Activated T-cell treated with anti-CD3 and anti-CD28 coated beads for 4 hours (primary cell): Measurements from ENCODE around the gene PI4KA.
"Not testable (repeated sequence)": the region's sequence is repeated elsewhere in the genome, so short reads cannot be mapped to it uniquely, and the experiment has no call there.

Source experiments
- DNase-seq: peaks from one replicate; pipeline ENCODE4 v3.0.0-alpha.2; 2020

Gene PI4KA

GRCh38 chr22:20844055-20845037, 14.3 kb downstream of the PI4KA start:
- no peak for DNase-seq

GRCh38 chr22:20843501-20843900, 15.1 kb downstream of the PI4KA start:
- DNase-seq, result no peak

DNA sequence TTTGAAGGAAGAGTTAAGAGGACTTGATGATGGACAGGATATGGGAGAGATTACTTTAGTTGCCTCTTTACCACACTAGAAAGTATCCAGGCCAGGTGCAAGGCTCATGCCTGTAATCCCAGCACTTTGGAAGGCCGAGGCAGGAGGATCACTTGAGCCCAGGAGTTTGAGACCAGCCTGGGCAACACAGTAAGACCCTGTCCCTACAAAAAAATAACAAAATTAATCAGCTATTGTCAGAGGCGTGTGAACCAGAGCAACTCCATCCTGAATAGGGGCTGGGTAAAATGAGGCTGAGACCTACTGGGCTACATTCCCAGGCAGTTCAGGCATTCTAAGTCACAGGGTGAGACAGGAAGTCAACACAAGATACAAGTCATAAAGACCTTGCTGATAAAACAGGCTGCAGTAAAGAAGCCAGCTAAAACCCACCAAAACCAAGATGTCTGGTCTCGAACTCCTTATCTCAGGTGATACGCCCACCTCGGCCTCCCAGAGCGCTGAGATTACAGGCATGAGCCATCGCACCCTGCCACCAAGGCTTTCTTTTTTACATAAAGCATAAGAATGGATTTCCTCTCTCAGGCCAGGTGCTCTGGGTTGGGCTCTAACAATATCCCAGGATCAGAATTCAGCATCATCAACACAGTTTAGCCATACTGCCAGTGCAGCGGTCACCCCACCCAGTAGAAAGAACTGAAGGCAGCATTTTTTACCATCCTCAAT, 17.8 kb downstream of the PI4KA start:
- DNase-seq, result no peak

- no peak for DNase-seq
These were observed 18.6 kb downstream of the PI4KA start for GRCh38 chr22:20839837-20840645.

DNA sequence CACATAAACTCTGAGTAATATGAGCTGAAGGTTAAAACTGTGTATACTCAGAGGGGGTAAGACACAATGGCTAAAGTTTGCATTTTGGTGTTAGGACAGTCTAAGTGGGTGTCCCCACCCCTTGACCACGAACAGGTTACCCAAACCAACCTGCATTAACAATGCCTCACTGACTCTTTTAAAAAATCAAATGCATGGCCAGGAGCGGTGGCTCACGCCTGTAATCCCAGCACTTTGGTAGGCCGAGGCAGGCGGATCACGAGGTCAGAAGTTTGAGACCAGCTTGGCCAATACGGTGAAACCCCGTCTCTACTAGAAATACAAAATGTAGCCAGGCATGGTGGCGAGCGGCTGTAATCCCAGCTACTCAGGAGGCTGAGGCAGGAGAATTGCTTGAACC, 19.3 kb downstream of the PI4KA start:
- not testable (repeated sequence) for DNase-seq

DNA sequence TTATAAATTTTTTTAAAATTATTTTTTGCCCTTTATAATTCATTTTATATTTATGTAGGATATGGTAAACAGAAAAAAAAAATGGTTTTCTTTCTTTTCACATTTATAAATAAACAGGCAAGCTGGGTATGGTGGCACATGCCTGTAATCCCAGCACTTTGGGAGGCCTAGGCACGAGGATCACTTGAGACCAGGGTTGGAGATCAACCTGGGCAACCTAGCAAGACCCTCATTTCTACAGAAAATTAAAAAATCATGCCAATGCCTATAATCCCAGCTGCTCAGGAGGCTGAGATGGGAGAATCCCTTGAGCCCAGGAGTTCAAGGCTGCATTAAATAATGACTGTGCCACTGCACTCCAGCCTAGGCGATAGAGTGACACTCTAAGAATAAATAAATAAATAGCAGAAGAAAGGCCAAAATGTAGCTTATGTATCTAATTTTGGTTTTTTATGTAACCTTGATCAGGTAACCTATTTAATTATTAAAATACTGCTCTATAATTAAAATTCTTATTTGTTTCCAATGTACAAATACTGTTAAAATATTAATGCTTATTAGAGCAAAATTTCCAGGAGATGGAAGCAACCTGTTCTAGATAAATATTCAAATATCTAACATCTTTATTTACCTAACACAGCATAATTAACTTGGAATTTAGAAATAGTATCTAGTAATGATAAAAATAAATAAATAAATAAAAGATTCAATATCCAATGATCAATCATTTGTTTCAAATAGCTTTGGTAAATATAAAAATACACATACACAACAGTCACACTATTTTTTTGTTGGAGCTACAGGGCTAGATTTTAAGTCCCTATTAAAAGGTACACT, 21.4 kb downstream of the PI4KA start:
- no peak for DNase-seq

DNA sequence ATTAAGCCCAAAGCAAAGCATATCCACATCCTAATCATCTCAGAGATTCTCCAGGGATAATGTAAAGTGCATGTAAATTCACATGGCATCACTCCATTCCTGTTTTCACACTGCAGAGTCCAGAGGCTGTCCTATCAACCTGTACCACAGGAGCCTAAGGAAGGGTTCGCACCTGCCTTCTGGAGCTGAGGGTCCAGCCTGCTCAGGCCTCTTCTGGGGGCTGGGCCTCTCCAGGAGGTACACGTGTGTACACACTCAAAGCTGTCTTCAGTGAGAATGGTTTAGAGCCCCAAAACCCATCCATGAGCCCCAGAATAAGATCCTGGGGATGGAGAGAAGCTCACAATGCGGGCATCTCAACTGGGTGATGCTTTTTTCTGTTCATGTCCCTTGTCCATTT, 23.9 kb downstream of the PI4KA start:
- DNase-seq, result no peak

DNA sequence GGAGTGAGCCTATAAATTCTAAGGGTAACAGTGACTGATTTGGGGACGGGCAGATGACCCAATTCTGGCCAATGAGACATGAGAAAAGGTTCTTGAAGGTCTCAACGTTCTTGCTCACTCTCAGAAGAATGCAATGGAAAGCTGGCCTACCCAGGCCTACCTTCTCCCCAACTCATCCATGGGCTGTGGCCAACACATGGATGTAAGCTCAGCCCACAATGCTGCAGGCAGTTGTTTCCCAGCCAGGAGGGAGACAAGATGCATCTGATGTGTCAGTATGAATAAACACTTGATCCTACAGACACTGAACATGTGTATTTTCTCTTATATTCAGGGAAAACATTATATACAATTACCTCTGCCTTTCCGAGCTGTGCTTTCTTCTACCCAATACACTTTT, 24.4 kb downstream of the PI4KA start:
- DNase-seq, result no peak

DNA sequence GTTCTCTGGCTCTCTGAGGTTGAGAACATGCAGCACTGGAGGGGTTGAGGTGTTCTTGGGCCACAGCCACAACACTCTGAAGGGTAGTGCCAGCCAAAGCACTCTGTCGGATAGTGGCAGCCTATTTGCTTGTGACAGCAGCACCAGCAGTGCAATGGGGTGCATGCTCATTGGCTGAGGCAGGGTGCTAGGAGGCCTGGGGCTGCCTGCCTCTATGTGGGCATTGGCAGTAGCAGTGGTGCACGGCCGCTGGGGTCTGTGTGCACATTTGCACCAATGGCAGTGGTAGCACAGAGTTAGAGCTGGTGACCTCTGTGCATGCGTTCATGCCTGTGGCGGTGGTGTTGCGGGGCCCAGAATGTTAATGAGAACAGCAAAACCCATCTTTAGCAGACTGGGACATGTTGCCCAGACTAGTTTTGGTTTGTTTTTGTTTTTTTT, 25.4 kb downstream of the PI4KA start:
- no peak for DNase-seq

- no peak for DNase-seq
These were observed 29.0 kb downstream of the PI4KA start for GRCh38 chr22:20829491-20830134.

DNA sequence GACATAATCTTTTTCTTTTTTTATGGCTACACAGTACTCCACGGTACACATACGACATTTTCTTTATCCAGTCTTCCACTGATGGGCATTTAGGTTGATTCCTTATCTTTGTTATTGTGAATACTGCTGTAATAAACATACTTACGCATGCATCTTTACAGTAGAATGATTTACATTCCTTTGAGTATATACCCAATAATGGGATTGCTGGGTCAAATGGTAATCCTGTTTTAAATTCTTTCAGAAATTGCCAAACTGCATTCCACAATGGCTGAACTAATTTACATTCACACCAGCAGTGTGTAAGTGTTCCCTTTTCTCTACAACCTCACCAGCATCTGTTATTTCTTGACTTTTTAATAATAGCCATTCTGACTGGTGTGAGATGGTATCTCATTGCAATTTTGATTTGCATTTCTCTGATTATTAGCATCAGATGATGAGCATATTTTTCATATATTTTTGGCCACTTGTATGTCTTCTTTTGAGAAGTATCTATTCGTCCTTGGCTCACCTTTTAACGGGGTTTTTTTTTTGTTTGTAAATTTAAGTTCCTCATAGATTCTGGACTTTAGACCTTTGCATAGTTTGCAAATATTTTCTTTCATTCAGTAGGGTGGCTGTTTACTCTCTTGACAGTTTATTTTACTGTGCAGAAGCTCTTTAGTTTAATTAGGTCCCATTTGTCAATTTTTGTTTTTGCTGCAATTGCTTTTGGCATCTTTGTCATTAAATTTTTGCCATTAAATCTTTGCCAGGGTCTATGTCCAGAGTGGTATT, 32.0 kb downstream of the PI4KA start:
- DNase-seq, result not testable (repeated sequence)

- no peak for DNase-seq
These were observed 33.0 kb downstream of the PI4KA start for GRCh38 chr22:20825624-20826023.

DNA sequence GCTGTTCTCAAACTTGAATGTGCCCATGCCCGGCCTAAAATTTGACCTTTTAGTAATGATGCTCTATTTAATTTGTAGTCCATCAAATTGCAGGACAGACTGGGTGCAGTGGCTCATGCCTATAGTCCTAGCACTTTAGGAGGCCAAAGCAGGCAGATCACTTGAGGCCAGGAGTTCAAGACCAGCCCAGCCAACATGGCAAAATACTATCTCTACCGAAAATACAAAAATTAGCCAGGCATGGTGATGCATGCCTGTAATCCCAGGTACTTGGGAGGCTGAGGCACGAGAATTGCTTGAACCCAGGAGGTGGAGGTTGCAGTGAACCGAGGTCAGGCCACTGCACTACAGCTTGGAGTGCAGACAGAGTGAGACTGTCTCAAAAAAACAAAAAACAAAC, 33.4 kb downstream of the PI4KA start:
- not testable (repeated sequence) for DNase-seq

DNA sequence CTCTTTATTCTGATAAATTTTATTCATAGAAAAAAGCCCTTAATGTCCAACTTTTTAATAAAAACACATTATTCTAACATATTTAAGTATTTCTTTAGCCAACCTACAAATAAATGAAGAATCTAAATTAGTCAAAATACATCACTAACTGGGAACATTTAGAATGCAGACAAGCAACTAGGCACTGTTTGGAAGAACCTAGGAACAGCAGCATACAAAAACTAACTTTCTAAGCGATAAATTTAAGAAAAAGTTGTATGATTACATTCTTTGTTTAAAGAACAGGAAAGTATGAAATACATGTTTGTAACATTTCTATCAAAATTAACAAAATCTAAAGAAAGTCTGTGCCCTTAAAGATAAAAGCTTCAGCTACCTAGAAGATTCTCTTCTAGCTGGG, 35.3 kb downstream of the PI4KA start:
- no peak for DNase-seq

GRCh38 chr22:20822240-20822639, 36.4 kb downstream of the PI4KA start:
- no peak for DNase-seq

DNA sequence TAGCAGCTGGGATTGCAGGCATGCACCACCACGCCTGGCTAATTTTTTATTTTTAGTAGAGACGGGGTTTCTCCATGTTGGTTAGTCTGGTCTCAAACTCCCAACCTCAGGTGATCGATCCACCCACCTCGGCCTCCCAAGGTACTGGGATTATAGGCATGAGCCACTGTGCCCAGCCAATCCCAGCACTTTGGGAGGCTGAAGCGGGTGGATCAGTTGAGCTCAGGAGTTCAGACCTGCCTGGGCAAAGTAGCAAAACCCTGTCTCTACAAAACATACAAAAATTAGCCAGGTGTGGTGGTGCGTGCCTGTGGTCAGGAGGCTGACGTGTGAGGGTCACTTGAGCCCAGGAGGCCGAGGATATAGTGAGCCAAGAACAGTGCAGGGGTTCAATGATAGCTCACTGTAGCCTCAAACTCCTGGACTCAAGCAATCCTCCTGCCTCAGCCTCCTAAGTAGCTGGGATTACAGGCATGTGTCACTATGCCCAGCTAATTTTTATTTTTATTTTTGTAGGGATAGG, 36.8 kb downstream of the PI4KA start:
- not testable (repeated sequence) for DNase-seq

DNA sequence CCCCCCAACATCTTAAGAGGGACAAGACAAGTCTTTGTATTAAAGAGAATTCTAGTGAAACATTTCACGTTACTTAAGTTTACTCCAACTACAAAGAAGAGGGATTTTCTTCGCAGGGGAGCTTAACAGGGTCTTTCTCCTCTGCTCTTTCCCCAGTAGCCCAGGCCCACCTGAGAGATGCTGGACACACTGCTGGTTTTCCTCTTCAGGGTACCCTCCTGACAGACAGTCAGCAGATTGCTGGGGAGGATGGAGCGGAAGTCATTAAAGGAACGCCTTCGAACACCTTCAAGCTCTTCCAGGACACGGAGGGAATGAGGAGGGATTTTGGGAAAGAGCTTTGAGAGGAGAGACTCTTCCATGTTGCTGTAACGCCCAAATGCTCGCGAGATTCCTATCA, 39.1 kb downstream of the PI4KA start:
- DNase-seq, result no peak

DNA sequence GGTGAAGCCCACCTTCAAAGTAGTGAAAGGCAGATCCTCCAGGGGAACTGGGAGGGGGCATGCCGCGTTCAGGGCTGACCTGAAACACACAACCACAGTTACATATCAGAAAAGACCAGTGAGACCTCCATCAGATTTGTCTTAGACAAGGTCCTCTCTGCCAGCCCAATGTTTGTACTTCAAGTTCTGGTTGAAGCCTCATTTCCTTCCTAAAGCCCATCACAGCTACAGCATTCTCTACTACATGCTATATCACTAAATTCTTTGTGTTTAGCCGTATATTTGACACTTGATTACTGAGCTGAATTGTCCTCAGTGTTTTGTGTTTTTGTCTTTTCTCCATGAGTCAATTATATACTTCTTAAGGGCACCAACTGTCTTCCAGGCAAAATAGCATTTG, 40.1 kb downstream of the PI4KA start:
- no peak for DNase-seq

DNA sequence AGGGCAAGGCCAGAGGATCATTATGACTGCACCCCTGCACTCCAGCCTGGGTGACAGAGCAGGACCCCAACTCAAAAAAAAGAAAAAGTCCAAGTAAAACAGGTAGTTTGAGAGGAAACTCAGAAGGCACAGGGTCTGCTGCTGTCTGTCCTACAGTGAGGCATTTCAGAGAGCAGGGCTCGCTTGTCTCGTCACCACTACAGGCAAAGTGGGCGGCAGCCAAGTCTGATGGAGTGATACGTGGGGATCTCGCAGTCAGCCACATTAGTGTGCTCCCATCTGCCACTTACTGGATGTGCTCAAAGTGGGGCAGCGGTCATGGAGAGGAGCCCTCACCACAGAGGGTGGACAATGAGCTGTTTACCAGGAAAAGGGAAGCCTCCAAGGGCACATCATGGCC, 42.1 kb downstream of the PI4KA start:
- DNase-seq, result no peak

DNA sequence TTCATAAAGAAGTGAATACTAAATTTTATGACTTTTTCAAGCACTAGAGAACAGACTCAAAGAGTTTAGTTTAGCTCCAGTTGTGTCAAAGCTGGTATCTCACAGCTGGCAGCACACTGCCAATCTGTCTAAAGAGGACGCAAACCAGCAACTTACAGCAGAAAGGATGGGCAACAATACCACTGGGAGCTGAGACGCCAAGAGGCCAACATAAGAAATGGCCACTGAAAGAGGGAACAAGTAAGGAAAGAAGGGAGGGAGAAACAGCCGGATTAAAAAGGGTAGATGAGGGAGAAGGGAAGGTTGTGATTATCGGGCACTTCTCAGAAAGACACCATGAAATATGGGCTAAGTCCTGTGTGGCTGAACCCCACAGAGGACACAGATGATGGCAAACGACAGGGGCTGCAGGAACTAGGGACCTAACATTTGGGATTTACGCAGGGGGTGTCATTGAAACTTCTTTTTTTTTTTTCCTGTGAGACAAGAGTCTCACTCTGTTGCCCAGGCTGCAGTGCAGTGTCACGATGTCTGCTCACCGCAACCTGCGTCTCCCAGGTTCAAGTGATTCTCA, 43.0 kb downstream of the PI4KA start:
- DNase-seq, result no peak
